K562 treated with DMSO at 1 percent for 48 hours (cell line): ENCODE data around the gene URB1. TPM values are rescaled to one million over a fixed set of nuclear protein-coding genes. Genes with fewer than 3 reads are reported as not detected.

Experiments used
- total RNA-seq: library from RNA; unstranded; fragments of 300-600 nt; gene quantifications from 2 replicates; pipeline ENCODE4 v1.2.3, GENCODE V29; 2022; ENCODE audit warnings: low replicate concordance; ENCODE audit errors: extremely low read depth

Gene URB1
- total RNA-seq, result not detected in 2 replicates

GRCh38 chr21:32392880-32393676 is at the start of gene URB1:
Gene URB1 (minus strand): TSS chr21:32393012. CDS start chr21:32392910, 102 bp downstream.

GRCh38 chr21:32412162-32413014 is 19.6 kb upstream of the URB1 start, which contains the start of gene EVA1C:
Gene EVA1C (plus strand): TSS chr21:32412706. CDS start chr21:32412854, 148 bp downstream.

GRCh38 chr21:32298658-32299081 is 94.1 kb downstream of the URB1 start, which contains the start of gene MRAP:
Gene MRAP (plus strand): TSS chr21:32298855. CDS start chr21:32298972, 117 bp downstream.

GRCh38 chr21:32278518-32279376 is 114.1 kb downstream of the URB1 start, which contains the start of gene MIS18A:
Gene MIS18A (minus strand): TSS chr21:32279049. CDS start chr21:32279014, 35 bp downstream.

Other genes starting within 250 kb of the URB1 start
- gene MIS18A, start 114.0 kb downstream of the URB1 start, total RNA-seq, result not detected in 2 replicates
- not detected in 2 replicates for gene MRAP, start 94.2 kb downstream of the URB1 start, total RNA-seq
- gene EVA1C, start 19.7 kb upstream of the URB1 start, total RNA-seq, result not detected in 2 replicates
- not detected in 2 replicates for gene TCP10L, start 192.5 kb upstream of the URB1 start, total RNA-seq
- gene CFAP298, start 219.4 kb upstream of the URB1 start, total RNA-seq, result not detected in 2 replicates